Jurkat, Clone E6-1 (cell line): ENCODE data around the gene HCK.
"Not testable (repeated sequence)": the region's sequence is repeated elsewhere in the genome, so short reads cannot be mapped to it uniquely, and the experiment has no call there.

Experiments used
- DNase-seq: peaks from one replicate; pipeline ENCODE4 v3.0.0-alpha.2; 2011; ENCODE audit warnings: low read depth, low spot score
- H3K4me3 ChIP-seq: 2 replicates; pipeline ENCODE4 v1.5.1; 2011; ENCODE audit warnings: mild to moderate bottlenecking, low read length, control low read depth, moderate library complexity

The HCK gene

GRCh38 chr20:32116796-32117195, 64.8 kb downstream of the HCK start:
- not testable (repeated sequence) for DNase-seq, H3K4me3 ChIP-seq

DNA sequence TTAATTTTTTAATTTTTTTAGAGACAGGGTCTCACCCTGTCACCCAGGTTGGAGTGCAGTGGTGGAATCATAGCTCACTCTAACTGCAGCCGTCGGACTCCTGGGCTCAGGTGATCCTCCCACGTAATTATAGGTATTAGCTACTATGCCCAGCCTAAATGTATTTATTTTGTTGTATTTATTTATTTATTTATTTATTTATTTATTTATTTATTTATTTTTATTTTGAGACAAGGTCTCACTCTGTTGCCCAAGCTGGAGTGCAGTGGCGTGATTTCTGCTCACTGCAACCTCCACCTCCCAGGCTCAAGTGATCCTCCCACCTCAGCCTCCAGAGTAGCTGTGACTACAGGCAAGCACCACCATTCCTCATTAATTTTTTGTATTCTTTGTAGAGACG, 66.4 kb downstream of the HCK start:
- not testable (repeated sequence) for DNase-seq, H3K4me3 ChIP-seq

GRCh38 chr20:32119734-32120133, 67.7 kb downstream of the HCK start:
- no peak for DNase-seq
- H3K4me3 ChIP-seq: no peak overlapping the region

DNA sequence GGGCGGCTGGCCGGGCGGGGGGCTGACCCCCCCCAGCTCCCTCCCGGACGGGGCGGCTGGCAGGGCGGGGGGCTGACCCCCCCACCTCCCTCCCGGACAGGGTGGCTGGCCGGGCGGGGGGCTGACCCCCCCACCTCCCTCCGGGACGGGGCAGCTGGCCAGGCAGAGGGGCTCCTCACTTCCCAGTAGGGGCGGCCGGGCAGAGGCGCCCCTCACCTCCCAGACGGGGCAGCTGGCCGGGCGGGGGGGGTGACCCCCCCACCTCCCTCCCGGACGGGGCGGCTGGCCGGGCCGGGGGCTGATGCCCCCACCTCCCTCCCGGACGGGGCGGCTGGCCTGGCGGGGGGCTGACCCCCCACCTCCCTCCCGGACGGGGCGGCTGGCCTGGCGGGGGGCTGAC, 69.9 kb downstream of the HCK start:
- not testable (repeated sequence) for H3K4me3 ChIP-seq, DNase-seq

GRCh38 chr20:32123088-32123487, 71.0 kb downstream of the HCK start:
- H3K4me3 ChIP-seq: no peak overlapping the region
- no peak for DNase-seq

- DNase-seq: no peak
- no peak overlapping the region for H3K4me3 ChIP-seq
Measured at GRCh38 chr20:32124916-32125454, 72.9 kb downstream of the HCK start.

DNA sequence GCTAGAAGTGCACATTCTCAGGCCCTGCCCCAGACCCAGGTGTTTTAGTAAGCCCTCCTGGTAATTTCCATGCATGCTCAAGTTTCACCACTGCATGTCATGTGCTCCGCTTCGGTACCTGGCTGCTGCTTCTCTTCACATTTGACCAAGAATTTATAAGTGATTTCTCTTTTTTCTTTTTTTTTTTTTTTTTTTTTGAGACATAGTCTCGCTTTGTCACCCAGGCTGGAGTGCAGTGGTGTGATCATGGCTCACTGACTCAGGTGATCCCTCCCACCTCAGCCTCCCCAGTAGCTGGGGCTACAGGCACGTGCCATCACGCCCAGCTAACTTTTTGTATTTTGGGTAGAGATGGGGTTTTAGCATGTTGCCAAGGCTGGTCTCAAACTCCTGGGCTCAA, 73.5 kb downstream of the HCK start:
- H3K4me3 ChIP-seq: no peak overlapping the region
- no peak for DNase-seq

DNA sequence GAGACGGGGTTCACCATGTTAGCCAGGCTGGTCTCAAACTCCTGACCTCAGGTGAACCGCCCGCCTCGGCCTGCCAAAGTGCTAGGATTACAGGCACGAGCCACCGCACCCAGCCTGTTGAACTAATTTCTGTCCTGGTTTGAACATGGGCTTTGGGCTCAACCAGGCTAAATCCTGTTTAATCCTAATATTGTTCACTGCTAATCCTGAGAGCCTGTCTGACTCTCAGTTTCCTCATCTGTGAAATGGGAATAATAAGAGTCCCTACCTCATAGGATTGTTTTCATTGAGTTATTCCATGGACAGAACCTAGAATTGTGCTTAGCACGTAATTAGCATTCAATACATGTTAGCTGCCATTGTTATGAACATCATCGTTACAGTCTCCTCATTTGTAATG, 74.9 kb downstream of the HCK start:
- DNase-seq: no peak

DNA sequence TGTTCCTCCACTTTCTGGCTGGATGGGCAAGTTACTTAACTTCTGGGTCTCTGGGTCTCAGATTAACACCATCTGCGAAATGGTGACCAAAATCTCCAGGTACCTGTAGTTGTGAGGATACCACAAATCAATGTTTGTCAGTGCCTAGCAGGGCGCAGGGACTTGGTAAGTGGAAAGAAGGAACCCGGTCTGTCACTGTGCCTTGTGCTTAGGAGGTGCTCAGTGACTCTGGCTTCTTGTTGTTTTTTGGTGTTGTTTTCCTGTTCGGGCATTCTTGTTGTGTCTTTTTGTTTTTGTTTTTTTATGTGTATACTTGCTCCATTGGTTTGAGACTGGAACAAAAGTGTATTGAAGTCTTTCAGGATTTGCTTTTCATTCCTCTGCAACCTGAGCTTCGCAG, 75.3 kb downstream of the HCK start:
- H3K4me3 ChIP-seq: no peak overlapping the region
- no peak for DNase-seq

More for the DNA sequence above, 74.9 kb downstream of the HCK start:
- no peak overlapping the region for H3K4me3 ChIP-seq

GRCh38 chr20:32128167-32128566, 76.1 kb downstream of the HCK start:
- H3K4me3 ChIP-seq: no peak overlapping the region
- no peak for DNase-seq

- H3K4me3 ChIP-seq: no peak overlapping the region
- no peak for DNase-seq
Measured at GRCh38 chr20:32129863-32130262, 77.8 kb downstream of the HCK start.

DNA sequence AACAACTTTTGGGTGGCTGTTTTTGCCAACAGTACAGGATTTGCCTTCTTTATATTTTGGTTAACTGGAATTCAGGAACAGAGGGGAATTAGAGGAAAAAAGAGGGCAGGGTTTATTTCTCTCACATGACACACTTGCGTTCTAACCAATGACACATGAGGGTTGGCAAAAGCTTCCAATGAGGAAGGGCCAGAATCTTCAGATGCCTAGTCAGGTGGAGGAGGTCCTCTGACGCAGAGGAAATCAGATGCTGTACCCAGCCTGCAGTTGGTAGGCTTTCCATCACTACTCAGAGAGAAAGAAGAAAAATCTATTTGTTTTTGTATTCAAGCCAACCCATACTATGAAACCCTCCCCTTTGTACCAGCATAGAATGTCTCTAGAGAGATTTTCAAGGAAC, 78.3 kb downstream of the HCK start:
- H3K4me3 ChIP-seq: no peak overlapping the region
- DNase-seq: no peak

DNA sequence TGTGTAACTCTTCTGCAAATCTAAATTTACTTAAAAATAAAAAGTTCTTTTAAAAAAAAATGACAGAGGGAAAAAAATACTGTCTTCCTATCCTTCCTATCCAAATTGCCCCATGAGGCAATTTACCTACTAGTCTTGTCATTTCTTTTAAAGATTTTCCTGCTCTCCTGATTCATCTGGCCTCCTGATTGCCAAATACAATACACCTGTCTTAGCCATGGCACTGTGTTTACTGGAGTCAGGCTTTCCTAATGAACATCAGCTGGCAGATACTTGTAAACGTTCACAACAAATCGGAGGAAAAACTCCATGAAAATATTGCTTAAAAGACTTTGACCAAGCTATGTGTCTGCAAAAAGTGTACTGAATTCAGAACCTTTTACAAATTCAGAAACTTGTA, 78.9 kb downstream of the HCK start:
- DNase-seq: no peak
- H3K4me3 ChIP-seq: no peak overlapping the region

- no peak overlapping the region for H3K4me3 ChIP-seq
- DNase-seq: no peak
Measured at GRCh38 chr20:32132911-32133549, 81.0 kb downstream of the HCK start.

DNA sequence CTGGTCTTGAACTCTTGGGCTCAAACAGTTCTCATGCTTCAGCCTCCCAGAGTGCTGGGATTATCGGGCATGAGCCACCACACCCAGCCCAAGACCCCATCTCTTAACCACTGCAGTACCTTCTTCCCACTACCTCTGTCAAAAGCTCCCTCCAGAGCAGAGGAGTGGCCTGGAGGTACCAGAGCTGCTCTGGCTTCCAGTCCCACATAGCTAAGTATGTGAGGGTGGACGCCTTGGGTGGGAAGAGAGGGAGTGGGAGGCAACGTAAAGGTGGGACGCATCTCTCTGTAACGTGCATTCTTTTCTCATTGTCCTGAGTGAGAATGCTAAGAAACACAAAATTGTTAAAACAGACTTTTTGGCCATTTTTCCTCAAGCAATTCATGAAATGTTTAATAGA, 82.0 kb downstream of the HCK start:
- DNase-seq: no peak
- no peak overlapping the region for H3K4me3 ChIP-seq

GRCh38 chr20:32135983-32136515, 84.0 kb downstream of the HCK start:
- H3K4me3 ChIP-seq: no peak overlapping the region
- no peak for DNase-seq

DNA sequence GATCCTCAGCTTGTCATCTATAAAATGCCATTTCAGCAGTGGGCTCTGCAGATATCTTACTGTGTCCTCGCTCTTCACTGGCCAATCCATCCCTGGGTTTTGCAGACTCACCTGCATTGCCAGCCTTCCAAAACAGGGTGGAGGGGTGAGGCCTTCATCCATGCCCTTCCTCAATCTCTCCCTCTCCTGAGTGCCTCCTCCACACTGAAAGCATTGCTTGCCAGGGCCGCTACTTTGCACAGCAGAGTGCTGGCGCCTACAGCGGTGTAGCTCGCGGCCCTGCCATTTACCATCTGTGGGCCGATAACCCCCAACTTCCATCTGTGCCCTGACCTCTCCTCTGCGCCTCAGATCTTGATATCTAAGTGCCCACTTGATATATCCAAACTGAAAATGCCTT, 86.9 kb downstream of the HCK start:
- no peak for DNase-seq
- no peak overlapping the region for H3K4me3 ChIP-seq

DNA sequence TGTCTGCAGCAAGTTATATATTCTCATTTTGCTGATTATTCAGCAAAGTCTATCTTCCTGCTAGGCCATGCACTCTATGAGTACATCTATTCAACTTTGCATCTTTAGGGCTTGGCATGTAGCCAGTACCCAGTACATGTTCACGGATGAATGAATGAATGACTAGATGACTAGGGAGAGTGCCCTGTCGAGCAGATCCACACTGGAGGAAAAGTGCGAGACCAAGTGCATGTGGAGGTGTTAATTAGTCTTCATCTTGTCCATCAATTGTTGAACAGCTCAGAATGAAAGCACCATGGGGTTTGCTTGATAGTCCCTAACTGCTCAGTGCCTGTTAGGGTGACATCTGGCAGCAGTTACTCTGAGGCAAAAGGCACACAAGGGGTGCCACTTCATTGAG, 87.9 kb downstream of the HCK start:
- no peak for DNase-seq
- no peak overlapping the region for H3K4me3 ChIP-seq

GRCh38 chr20:32140603-32141002, 88.6 kb downstream of the HCK start:
- H3K4me3 ChIP-seq: no peak overlapping the region
- DNase-seq: no peak

DNA sequence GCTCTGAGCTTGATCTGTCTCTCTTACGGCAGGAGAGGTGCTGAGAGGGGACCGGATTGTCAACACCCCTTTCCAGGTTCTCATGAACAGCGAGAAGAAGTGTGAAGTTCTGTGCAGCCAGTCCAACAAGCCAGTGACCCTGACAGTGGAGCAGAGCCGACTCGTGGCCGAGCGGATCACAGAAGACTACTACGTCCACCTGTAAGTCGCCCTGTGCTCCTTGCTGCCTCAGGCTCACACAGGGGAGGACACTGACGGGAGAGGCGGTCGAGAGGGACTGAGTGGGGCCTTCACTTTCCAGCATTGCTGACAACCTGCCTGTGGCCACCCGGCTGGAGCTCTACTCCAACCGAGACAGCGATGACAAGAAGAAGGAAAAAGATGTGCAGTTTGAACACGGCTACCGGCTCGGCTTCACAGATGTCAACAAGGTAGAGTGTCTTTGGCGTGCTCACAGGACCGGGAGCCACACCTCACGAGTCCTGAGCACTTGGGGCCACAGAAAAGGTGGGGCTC, 89.5 kb downstream of the HCK start:
- DNase-seq: no peak

GRCh38 chr20:32142088-32142487, 90.0 kb downstream of the HCK start:
- no peak for DNase-seq

More for the DNA sequence above, 89.5 kb downstream of the HCK start:
- H3K4me3 ChIP-seq: no peak overlapping the region

More at GRCh38 chr20:32142088-32142487, 90.0 kb downstream of the HCK start:
- no peak overlapping the region for H3K4me3 ChIP-seq
